HL-60 (cell line): ENCODE measurements around the gene CETP.

Experiments used
- GABPA ChIP-seq: IDR thresholded peaks from 2 replicates; pipeline ENCODE4 v1.6.1; 2012; ENCODE audit warnings: low read depth
- SPI1 ChIP-seq: IDR thresholded peaks from 2 replicates; pipeline ENCODE4 v1.6.1; 2012; ENCODE audit warnings: low read depth, mild to moderate bottlenecking, borderline replicate concordance
- TF ChIP-seq, protein P1 (sequence below): IDR thresholded peaks from 2 replicates; pipeline ENCODE4 v1.6.1; 2012; ENCODE audit warnings: low read depth; ENCODE audit not compliant: insufficient replicate concordance
- TF ChIP-seq, protein P2 (sequence below): IDR thresholded peaks from one replicate; pipeline ENCODE4 v1.5.1; 2011; ENCODE audit warnings: low read length, control low read depth, inconsistent platforms; ENCODE audit not compliant: insufficient read depth

DNA sequence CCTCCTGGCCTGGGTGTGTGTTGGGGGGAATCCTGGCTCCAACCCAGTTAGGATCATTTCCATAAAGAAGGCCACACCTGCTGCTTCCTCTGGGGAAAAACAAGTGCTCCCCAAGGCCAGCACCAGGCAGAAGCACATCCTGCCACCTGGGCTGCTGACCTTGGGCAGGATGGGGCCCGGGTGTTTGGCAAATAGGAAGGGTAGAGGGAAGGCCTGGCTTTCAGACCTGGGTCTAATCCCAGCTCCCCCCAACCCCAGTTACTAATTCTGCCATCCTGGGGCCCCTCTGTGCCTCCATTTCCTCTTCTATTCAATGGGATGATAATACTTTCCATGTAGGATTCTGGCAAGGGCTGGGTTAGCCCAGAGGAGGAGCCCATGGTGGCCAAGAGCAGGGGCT, 24.6 kb downstream of the CETP start:
- TF ChIP-seq, protein P1, sequence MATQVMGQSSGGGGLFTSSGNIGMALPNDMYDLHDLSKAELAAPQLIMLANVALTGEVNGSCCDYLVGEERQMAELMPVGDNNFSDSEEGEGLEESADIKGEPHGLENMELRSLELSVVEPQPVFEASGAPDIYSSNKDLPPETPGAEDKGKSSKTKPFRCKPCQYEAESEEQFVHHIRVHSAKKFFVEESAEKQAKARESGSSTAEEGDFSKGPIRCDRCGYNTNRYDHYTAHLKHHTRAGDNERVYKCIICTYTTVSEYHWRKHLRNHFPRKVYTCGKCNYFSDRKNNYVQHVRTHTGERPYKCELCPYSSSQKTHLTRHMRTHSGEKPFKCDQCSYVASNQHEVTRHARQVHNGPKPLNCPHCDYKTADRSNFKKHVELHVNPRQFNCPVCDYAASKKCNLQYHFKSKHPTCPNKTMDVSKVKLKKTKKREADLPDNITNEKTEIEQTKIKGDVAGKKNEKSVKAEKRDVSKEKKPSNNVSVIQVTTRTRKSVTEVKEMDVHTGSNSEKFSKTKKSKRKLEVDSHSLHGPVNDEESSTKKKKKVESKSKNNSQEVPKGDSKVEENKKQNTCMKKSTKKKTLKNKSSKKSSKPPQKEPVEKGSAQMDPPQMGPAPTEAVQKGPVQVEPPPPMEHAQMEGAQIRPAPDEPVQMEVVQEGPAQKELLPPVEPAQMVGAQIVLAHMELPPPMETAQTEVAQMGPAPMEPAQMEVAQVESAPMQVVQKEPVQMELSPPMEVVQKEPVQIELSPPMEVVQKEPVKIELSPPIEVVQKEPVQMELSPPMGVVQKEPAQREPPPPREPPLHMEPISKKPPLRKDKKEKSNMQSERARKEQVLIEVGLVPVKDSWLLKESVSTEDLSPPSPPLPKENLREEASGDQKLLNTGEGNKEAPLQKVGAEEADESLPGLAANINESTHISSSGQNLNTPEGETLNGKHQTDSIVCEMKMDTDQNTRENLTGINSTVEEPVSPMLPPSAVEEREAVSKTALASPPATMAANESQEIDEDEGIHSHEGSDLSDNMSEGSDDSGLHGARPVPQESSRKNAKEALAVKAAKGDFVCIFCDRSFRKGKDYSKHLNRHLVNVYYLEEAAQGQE = no peak
- TF ChIP-seq SPI1 (no peak), GABPA (no peak)
- TF ChIP-seq, protein P2, sequence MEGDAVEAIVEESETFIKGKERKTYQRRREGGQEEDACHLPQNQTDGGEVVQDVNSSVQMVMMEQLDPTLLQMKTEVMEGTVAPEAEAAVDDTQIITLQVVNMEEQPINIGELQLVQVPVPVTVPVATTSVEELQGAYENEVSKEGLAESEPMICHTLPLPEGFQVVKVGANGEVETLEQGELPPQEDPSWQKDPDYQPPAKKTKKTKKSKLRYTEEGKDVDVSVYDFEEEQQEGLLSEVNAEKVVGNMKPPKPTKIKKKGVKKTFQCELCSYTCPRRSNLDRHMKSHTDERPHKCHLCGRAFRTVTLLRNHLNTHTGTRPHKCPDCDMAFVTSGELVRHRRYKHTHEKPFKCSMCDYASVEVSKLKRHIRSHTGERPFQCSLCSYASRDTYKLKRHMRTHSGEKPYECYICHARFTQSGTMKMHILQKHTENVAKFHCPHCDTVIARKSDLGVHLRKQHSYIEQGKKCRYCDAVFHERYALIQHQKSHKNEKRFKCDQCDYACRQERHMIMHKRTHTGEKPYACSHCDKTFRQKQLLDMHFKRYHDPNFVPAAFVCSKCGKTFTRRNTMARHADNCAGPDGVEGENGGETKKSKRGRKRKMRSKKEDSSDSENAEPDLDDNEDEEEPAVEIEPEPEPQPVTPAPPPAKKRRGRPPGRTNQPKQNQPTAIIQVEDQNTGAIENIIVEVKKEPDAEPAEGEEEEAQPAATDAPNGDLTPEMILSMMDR = no peak
